Uterus (tissue), 4 donors: Measurements from ENCODE around the gene GNL3. TPM values are rescaled to one million over a fixed set of nuclear protein-coding genes. Genes with fewer than 3 reads are reported as not detected.

Source experiments
- DNase-seq, 2 donors: peaks; one replicate each; pipeline ENCODE4 v3.0.0-alpha.2; 2019 to 2020
- H3K27ac ChIP-seq, 2 donors: fragments of 200-600 bp; sonication (generic); 1 replicate in 1 of 2; 2 replicates in 1 of 2; pipeline ENCODE4 v1.5.1; 2016 to 2018
- H3K27me3 ChIP-seq, 2 donors: fragments of 200-600 bp; sonication (generic); one replicate each; pipeline ENCODE4 v1.5.1; 2018 to 2019; ENCODE audit warnings: control low read depth in 1 of 2
- H3K36me3 ChIP-seq, 2 donors: fragments of 200-600 bp; sonication (generic); one replicate each; pipeline ENCODE4 v1.5.1; 2019; ENCODE audit warnings: control low read depth in 1 of 2
- H3K4me1 ChIP-seq, 2 donors: fragments of 200-600 bp; sonication (generic); one replicate each; pipeline ENCODE4 v1.5.1; 2018 to 2019; ENCODE audit warnings: control low read depth in 1 of 2
- H3K4me3 ChIP-seq, 2 donors: fragments of 200-600 bp; sonication (generic); 1 replicate in 1 of 2; 2 replicates in 1 of 2; pipeline ENCODE4 v1.5.1; 2018 to 2019; ENCODE audit warnings: mild to moderate bottlenecking in 1 of 2
- H3K9me3 ChIP-seq, 2 donors: fragments of 200-600 bp; sonication (generic); one replicate each; pipeline ENCODE4 v1.5.1; 2019; ENCODE audit warnings: control low read depth in 1 of 2
- POLR2A ChIP-seq, 2 donors: fragments of 450-650 bp; IDR thresholded peaks; one replicate each; pipeline ENCODE4 v1.6.1; 2016; ENCODE audit warnings: antibody characterized with exemption in 2 of 2, mild to moderate bottlenecking in 1 of 2, moderate library complexity in 1 of 2
- intact Hi-C: fragments of 100-400 bp; cut with DNase I; formaldehyde crosslinking; loops from one replicate; pipeline ENCODE4 v1.15.1; 2023; ENCODE audit warnings: low total_unique reads
- total RNA-seq, 4 donors: library from RNA; depleted of rRNA in 3 of 4; stranded (reverse); fragments of >200 nt in 3 of 4; gene quantifications; one replicate each; pipeline versions ENCODE4 v1.1.0 to v1.2.4, GENCODE V29; 2014 to 2023
- TF ChIP-seq, protein P1 (sequence below), 4 experiments: fragments of 200-600 bp in 2 of 4; fragments of 450-650 bp in 2 of 4; sonication (generic) in 2 of 4; IDR thresholded peaks; one replicate each; pipeline ENCODE4 v1.5.1; 2016 to 2019; ENCODE audit warnings: antibody characterized with exemption in 4 of 4, mild to moderate bottlenecking in 2 of 4, moderate library complexity in 1 of 4
- donor health status: DM: yes; HTN: yes; CAD: no.

The GNL3 gene, protein sequence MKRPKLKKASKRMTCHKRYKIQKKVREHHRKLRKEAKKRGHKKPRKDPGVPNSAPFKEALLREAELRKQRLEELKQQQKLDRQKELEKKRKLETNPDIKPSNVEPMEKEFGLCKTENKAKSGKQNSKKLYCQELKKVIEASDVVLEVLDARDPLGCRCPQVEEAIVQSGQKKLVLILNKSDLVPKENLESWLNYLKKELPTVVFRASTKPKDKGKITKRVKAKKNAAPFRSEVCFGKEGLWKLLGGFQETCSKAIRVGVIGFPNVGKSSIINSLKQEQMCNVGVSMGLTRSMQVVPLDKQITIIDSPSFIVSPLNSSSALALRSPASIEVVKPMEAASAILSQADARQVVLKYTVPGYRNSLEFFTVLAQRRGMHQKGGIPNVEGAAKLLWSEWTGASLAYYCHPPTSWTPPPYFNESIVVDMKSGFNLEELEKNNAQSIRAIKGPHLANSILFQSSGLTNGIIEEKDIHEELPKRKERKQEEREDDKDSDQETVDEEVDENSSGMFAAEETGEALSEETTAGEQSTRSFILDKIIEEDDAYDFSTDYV
- total RNA-seq, result 100 to 1,000 TPM in 1 of 4 donors, 10 to 100 TPM in 3; 29.5 to 108 (median 53.9) TPM

DNA sequence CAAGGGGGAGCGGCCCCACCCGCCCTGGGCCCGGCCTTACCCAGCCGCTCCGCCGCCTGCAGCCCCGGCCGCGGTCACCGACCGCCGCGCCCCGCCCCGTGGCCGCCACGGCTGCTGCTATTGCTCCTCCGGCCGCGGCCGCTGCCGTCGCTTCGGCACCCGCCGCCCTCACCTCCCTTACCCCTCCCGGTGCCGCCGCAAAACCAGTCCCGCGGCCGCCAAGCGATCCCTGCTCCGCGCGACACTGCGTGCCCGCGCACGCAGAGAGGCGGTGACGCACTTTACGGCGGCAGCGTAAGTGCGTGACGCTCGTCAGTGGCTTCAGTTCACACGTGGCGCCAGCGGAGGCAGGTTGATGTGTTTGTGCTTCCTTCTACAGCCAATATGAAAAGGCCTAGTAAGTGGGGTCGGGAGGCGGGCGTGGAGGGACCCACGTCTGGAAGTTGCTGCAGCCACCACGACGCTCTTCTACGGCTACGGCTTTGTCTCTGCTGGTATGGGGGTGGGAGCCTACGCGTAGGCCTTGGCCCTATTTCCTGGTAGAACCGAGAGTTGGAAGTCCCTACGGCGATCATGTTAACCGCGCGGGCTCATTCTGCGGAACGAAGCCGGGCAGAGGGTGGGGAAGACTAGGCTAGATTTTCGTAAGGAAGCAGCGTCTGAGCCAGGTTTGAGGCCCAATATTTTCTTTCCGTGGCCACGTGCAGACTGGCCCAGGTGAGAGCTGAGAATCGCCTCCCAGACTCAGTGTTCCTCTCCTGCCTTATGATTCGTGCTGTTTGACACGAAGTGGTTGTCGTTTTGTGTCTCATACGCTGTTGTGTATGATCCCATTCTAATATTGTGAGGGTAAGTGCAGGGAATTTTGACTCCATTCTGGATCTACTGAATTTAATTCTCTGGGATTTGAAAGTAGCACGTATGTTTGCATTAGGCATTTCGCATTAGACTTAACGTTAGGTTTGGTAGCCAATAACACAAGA lies at the start of gene GNL3, which contains the start of gene PBRM1:
TSS of gene GNL3 (plus strand) at position 324 of the 983 bp plus-strand sequence. CDS start at position 385, 61 bp downstream.
TSS of gene PBRM1 (minus strand) at position 205 of the 983 bp plus-strand sequence.
- TF ChIP-seq POLR2A (IDR thresholded peaks at IDR 0.05), result peak; percentile 62 to 90
- TF ChIP-seq, protein P1, sequence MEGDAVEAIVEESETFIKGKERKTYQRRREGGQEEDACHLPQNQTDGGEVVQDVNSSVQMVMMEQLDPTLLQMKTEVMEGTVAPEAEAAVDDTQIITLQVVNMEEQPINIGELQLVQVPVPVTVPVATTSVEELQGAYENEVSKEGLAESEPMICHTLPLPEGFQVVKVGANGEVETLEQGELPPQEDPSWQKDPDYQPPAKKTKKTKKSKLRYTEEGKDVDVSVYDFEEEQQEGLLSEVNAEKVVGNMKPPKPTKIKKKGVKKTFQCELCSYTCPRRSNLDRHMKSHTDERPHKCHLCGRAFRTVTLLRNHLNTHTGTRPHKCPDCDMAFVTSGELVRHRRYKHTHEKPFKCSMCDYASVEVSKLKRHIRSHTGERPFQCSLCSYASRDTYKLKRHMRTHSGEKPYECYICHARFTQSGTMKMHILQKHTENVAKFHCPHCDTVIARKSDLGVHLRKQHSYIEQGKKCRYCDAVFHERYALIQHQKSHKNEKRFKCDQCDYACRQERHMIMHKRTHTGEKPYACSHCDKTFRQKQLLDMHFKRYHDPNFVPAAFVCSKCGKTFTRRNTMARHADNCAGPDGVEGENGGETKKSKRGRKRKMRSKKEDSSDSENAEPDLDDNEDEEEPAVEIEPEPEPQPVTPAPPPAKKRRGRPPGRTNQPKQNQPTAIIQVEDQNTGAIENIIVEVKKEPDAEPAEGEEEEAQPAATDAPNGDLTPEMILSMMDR (IDR thresholded peaks at IDR 0.05), result peak in 1 of 4 experiments; percentile 19
- Histone ChIP-seq H3K27ac (peak within 1 kb of the TSS; percentile 97 to 99), H3K4me3 (peak within 1 kb of the TSS; percentile 73 to 92), H3K36me3 (no peaks in the 10 kb centered on the region), H3K4me1 (peaks cover 0 to 10% of the 10 kb centered on the region in 2 donors), H3K9me3 (no peaks in the 10 kb centered on the region), H3K27me3 (no peaks in the 10 kb centered on the region)
- peak; percentile 89 to 93 for DNase-seq
- intact Hi-C loops, result no loop called here

DNA sequence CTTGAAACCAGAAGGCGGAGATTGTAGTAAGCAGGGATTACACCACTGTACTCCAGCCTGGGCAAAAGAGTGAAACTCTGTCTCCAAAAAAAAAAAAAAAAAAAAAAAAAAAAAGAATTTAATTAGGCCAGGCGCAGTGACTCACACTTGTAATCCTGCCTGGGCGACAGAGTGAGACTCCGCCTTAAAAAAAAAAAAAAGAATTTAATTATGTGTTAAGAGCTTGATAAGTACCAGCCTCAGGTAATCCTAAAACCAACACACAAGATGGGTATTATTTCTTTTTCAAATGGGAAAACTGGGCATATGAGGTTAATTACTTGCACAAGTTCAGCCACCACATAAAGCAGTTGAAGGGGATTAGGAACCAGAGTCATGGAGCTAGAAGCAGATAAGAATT lies 49.2 kb upstream of the GNL3 start:
- Histone ChIP-seq H3K9me3 (no peaks in the 10 kb centered on the region), H3K27ac (no peak overlapping the region), H3K4me3 (no peak overlapping the region), H3K4me1 (no peaks in the 10 kb centered on the region), H3K27me3 (no peaks in the 10 kb centered on the region), H3K36me3 (peaks cover 0 to 4% of the 10 kb centered on the region in 2 donors)
- intact Hi-C loops, result no loop called here
- DNase-seq, result no peak
- TF ChIP-seq, protein P1 (IDR thresholded peaks at IDR 0.05), result no peak
- TF ChIP-seq POLR2A (IDR thresholded peaks at IDR 0.05), result no peak

DNA sequence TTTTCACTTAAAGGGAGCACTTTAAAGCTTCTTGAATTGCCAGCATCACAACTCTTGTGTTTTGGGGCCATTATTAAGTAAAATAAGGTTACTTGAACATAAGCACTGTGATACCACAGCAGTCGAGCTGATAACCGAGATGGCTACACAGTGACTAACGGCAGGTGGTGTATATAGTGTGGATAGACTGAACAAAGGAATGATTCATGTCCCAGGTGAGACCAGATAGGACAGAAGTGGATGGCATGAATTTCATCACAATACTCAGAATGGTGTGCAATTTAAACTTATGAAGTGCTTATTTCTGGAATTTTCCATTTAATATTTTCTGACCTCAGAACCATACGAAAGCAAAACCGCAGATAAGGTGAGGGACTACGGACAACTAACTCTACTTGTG lies 40.3 kb upstream of the GNL3 start:
- no peak for TF ChIP-seq POLR2A (IDR thresholded peaks at IDR 0.05)
- TF ChIP-seq, protein P1 (IDR thresholded peaks at IDR 0.05), result no peak
- no peaks in the 10 kb centered on the region for H3K36me3 ChIP-seq

DNA sequence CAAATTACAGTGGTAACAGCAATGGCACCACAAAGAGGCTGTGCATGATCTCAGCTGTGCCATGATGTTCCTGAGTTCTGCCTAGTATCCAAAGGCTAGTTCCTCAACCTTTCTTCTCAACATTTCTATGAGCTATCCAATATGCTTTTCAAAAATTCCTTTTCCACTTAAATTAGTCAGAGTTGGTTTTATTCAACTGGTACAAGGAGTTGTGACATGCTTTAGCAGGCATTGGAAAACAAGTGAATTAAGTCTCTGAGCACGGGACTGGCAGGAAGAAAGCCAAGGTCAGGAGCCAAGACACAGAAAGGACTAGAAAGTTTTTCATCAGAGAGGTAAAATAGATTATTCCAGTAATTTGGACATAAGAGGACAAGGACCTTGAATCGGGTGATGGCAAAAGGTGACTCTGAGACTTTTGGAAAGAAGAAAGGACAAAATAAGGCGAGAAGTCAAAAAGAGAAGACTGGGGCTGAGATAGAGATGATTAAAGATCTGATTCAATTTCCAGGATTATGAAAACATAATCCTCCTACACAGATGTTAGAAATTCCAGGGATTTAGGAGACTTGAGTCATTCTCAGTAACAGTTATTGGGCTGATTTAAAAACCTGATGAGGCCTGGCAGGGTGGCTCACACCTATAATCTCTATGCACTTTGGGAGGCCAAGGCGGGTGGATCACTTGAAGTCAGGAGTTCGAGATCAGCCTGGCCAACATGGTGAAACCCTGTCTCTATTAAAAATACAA lies 36.2 kb upstream of the GNL3 start:
- intact Hi-C loops, result no loop called here
- Histone ChIP-seq H3K4me3 (no peak overlapping the region), H3K27me3 (no peaks in the 10 kb centered on the region), H3K27ac (peak overlapping the region in 1 of 2 donors; percentile 67), H3K9me3 (no peaks in the 10 kb centered on the region), H3K36me3 (no peaks in the 10 kb centered on the region), H3K4me1 (no peaks in the 10 kb centered on the region)
- DNase-seq, result no peak
- TF ChIP-seq, protein P1 (IDR thresholded peaks at IDR 0.05), result no peak
- TF ChIP-seq POLR2A (IDR thresholded peaks at IDR 0.05), result no peak

More for the DNA sequence above, 40.3 kb upstream of the GNL3 start:
- H3K27ac ChIP-seq, result no peak overlapping the region
- no peak overlapping the region for H3K4me3 ChIP-seq
- intact Hi-C loops, result no loop called here
- H3K4me1 ChIP-seq, result no peaks in the 10 kb centered on the region
- H3K27me3 ChIP-seq, result no peaks in the 10 kb centered on the region
- DNase-seq, result no peak
- no peaks in the 10 kb centered on the region for H3K9me3 ChIP-seq
